GM21737 (cell line): ENCODE measurements around the gene DCC.

Experiments used
- ATAC-seq: cut with Tn5 transposase; IDR thresholded peaks from one replicate; pipeline ENCODE4 v1.9.1; 2021; ENCODE audit warnings: mild to moderate bottlenecking, moderate library complexity; ENCODE audit not compliant: unreplicated experiment

Gene DCC

DNA sequence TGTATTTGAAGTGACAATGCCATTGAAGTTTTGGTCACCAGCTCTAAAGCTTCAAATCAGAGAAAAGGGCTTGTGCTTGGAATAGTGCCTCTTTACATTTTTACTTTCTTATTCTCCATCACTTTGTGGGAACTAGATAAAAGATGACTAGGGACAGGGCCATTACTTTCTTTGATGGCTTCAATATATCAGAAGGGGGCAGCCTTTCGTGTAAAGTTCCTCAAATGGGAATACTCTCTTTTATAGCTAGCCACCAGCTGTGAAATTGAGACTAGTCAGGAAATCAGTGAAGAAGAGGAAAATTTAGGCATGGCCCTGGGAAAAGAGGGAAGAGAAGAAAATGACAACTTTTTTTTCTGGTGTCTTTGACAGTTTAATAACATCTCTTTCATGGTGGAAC lies 242.5 kb downstream of the DCC start:
- ATAC-seq, result no peak

DNA sequence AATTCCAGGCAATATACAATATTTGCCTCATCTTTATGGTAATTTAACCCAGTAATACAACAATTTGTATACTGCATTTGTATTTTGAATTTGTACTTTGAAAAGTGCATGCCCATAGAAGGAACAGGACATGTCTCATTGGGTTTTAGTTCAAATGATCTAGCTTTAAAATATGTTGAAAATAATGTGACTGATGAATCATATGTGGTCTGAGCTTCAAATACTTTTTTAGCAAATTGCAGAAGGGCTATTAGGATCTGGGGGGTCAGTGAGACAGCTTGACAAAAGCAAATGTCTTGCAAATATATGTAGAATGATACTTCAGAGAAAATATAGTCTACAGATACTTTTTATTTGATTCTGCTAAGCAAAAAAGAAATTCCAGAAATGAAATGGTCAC lies 248.9 kb downstream of the DCC start:
- ATAC-seq, result no peak

DNA sequence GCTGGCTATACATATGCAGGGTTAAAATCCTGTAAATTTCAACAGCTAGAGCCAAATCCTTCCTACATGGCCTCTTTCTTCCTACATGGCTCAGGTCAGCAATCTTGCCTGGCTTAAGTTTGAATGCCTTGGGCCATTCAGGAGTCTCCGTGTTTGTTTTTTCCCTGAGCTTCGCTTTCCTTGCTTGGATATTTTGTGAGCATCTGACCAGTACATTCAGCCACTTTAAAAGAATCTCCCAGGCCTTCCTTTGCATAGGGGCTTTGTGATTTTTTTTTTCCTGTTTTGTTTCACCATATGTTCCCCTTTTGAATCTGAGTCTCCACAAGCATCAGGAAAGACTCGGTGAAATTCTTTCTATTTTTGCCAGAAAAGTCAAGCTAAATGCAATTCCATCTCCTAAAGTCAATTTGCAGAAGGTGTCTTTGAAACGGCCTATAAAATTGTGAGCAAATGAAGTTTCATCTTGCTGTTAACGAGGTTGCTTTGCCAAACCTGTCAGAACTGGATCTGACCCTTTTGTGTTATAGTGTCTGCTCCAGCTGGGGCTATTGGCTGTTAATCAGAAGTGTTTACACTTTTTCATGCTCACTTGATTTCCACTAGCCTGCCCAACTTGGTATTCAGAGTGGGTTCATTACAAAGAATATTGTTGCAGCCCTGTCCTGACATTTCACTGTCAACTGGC lies 256.9 kb downstream of the DCC start:
- ATAC-seq, result no peak

DNA sequence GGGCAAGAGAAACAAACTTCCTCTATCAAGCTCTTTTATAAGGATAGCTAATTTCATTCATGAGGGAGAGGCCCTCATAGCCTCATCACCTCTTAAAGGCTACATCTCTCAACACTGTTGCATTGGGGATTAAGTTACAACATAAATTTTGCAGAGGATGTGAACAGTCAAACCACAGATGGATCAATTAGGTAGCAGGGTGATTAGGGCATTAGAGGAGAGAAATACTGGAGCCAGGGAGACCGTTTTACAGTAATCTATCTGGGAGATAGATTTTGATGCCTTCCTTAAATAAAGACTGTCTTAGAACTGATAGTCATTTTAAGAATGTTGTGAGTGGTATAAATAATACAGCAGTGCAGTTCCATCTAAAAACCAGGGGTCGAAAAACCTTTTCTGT lies 258.9 kb downstream of the DCC start:
- ATAC-seq, result no peak

DNA sequence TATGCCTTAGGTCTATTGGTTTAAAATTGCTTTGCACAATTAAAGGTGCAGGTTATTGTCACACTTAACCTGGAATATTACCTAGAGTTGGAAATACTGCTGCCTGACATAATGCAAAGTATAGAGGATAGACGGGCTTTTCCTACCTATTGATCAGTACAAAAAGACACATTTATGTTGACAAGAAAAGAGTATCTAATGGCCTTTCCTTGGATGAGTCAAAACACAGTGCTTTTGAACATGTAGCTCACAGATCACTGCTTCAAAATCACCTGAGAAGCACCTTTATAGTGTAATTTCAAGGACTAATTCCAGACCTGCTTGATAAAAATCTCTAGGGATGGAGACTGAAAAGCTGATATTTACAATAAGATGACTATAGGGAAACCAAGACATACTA lies 262.8 kb downstream of the DCC start:
- ATAC-seq, result no peak

DNA sequence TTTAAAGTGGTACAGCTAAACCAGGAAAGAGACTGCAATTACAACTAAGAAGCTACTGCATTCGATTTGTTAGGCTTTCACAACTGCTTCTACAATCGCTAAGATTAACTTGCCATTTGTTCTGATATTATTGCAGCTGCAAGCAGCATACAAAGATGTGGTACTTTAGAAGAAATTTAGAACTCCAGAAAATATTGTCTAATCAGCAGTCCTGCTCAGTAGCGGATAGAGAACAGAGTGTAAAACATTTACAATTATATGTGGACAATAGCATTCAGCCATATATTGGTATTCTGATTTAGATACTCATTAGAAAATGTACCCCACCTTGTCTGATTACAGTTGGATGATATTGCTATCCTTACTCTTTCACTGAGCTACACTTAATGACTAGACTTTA lies 265.3 kb downstream of the DCC start:
- ATAC-seq, result no peak

DNA sequence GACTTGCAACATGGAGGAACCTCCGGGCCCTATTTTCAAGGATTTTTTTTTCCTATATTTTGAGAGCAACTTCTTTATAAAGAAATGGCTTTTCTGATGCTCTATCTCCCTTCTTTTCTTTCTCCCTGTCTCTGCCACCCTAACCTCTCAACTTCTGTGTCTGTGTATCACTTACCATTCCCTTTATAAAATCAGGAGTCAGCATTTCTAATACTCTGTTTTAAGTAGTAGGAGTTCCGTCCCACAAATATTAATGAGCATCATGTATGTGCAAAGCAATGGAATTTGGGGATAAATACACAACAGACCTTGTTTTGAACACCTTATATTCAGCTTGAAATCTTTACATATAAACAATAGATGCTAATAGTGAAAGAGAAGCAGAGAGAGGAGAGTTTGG lies 268.0 kb downstream of the DCC start:
- ATAC-seq, result no peak

DNA sequence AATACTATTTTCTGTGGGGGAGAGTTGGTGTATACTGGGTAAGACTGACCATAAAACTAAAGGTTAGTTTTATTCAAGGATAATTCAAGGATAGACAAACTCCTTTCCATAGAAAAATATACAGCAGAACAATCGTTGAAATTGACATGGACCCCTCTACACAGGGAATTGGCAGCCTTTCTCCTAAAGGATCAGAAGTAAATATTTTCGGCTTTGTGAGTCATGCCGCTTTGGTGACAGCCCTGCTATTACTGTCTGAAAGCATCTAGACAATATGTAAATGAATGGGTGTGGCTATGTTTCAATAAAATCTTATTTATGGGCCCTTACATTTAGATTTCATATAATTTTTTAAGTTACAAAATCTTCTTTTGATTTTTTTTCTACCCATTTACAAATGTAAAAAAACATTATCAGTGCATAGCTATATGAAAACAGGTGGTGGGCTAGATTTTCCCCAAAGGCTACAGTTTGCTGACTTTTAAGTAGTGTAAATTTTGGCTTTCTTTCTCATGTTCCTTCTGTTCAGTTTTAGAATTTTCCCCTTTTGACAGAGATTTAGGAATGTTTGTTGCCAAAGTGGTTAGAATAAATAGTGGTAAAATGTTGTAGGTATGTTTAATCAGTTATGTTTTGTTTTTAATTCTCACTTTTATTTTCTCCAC lies 270.6 kb downstream of the DCC start:
- ATAC-seq, result no peak

DNA sequence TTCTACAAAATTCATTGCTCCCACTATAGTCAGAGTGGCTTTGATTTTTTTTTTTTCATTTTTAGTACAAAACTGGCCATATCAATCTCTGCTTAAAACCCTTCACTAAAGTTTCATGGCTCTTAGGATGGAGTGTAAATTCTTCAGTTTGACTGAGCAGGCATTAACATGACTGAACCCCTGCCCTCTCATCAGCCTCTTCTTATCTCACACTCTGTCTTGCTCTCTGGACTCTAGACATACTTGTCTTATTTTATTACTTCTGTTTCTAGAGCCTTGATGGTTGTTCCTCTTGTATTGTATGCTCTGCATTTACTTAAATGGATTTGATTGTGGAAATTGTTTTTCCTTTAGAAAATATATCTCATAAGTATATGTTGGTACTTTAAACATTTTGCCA lies 272.4 kb downstream of the DCC start:
- ATAC-seq, result no peak

DNA sequence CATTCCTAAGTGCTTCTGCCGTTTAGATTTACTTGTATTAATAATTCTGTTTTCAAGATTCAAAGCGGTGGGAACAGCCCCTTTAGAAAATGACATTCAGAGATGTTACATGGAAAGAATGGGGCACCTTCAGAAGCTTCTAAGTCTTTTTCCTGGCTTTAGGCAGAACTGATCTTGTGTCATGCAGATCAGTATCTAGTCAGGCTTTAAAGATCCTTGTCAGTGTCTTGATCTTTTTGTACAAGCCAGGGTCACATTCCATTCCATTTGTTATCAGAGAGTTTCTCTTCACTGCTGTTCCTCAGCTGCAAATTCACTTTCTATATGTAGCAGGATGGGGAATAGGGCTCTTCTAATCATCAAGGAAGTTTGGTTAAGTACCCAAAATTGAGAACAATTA lies 275.3 kb downstream of the DCC start:
- ATAC-seq, result no peak

DNA sequence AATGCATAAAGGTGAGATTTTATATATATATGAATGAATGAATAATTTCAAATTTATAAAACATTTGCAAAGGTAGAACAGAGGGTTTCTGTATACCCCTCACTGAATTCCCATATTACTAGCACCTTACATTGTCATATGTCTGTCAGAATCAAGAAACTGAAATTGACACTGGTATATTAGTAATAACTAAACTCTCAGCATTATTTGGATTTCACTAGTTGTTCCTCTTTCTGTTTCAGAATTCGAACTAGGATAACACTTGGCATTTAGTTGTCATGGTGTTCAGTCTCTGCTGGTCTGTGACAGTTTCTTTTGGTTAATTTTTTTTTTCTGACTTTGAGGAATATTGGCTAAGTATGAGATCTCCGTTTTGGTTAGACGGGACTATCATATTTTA lies 275.9 kb downstream of the DCC start:
- no peak for ATAC-seq

DNA sequence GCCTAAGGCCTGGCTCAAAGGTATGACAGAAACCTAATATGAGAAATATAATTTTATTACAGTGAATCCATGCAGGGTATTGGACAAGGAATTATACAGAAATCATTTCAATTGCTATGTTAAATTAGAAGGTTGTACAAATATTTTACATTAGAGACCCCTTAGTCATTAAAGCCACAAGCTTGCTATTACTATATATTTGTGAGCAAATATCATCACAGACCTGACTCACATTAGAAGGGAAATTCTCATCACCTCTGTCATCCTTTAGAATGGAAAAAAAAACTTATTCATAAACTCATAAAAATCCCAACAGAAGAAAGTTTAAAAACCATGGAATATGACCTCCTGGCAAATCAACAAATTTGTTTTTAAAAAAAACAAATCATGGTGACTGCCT lies 277.9 kb downstream of the DCC start:
- no peak for ATAC-seq

DNA sequence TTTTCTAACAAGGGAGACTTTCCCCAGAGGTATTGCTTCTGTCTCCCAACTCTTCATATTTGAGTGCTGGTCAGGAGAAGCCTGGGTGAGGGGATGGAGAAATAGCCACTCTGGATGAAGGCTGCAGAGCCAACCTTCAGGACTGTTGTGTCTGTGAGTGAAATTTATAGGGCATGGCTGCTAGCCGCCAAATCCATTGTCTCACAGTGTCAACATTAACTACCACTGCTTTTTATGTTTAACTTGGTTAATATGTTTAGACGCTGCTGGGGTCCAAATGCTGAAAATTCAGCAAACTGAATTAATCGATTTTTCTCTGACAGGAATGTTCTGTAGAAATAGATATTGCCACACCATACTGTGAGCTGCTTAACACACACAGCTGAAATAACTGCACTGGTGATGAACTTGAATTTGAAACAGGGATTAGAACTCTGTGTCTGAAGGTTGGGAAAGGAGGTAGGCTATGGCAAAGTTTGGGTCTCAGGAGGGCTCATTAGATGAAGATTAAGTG lies 281.0 kb downstream of the DCC start:
- no peak for ATAC-seq

DNA sequence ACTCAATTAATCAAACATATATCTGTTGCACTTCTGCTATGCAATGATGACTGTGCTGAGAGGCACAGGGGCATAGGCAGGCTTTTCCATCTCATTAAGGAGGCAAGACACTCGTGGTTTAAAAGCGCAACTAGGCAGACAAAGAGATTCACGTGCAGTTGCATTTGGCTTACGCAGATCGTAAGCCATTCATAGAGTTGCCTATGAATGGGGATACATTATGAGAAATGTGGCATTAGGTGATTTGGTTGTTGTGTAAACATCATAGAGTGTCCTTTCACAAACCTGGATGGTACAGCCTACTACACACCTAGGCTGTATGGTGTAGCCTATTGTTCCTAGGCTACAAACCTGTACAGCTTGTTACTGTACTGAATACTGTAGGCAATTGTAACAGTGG lies 284.7 kb downstream of the DCC start:
- ATAC-seq, result no peak

DNA sequence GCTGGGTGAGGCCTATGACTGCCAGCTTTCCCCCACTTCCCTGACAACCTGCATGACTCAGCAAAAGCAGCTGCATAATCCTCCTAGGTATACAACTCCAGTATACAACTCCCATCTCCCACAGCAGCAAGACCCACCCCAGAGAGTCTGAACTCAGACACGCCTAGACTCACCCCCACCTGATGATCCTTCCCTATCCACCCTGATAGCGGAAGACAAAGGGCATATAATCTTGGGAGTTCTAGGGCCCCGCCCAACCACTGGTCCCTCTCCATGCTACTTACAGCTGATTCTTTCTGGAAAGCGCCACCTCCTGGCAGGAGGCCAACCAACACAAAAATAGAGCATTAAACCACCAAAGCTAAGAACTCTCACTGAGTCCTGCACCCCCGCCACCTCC lies 296.5 kb downstream of the DCC start:
- ATAC-seq, result no peak

DNA sequence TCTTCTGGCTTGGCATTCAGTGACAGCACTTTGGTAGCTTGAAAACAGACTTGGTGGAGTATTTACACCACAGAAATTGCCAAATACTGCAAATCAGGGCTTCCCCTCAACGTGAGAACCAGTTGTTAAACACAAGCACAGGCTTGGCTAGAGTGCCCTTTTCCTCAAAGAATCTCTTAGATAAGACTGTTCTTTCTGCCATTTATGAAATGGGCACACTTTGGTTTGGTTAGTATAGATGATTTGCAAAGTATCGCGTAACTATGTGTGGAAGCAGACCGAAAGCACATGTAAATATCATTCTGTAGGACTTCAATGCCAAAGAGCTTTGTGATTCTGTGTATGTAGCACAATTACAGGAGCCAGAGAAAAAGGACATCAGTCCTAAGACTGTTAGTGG lies 308.2 kb downstream of the DCC start:
- ATAC-seq, result no peak

DNA sequence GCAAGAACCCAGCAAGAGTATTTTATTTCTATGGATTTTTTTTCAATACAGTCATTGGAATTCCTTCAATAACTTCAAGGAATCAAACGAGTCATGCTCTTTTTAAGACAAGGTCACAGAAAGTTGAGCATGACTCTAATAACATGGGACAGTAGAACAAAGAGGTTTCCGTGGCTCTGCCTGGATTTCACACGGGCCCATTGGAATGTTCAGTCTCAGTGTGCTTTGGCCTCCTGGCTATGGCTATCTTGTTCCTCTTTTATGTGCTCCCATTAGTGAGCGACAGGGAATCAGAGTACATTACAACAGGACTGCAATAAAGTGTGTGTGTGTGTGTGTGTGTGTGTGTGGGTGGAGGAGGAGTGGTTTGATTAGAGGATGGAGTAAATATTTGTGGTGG lies 312.4 kb downstream of the DCC start:
- no peak for ATAC-seq

DNA sequence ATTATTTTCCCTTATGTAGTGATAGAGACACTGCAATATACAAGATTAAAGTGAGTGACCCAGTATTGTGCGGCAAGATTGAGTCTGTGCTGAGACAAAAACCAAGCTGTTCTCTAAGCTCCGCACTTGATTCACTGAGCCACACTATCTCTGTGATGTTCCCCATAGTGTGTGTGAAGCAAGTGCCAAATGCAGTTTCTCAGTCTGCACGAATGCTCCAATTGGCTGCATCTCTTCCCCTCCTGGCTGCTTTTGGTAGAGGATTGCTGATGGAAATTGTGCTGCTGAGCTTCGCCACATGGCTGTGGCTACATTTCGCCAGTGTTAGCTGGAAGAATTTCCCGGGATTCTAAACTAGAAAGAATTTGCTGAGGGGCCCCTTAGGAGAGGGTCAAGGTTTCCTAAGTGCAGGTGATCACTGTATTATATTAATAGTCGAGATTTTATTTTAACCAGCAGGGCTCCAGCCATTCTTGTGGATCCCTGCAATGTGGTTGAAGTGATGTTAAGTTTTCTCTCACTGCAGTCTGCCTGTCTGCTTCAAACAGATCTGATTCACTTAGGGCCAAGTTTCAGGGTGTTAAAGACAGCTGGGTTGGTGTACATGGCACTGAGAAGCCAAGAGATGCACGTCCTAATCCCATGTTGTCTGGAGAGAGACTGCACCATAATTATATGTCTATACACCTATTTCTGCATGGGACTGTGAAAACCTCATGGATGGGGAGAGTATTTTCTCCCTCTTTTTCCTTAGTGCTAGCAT lies 317.2 kb downstream of the DCC start:
- ATAC-seq, result no peak

DNA sequence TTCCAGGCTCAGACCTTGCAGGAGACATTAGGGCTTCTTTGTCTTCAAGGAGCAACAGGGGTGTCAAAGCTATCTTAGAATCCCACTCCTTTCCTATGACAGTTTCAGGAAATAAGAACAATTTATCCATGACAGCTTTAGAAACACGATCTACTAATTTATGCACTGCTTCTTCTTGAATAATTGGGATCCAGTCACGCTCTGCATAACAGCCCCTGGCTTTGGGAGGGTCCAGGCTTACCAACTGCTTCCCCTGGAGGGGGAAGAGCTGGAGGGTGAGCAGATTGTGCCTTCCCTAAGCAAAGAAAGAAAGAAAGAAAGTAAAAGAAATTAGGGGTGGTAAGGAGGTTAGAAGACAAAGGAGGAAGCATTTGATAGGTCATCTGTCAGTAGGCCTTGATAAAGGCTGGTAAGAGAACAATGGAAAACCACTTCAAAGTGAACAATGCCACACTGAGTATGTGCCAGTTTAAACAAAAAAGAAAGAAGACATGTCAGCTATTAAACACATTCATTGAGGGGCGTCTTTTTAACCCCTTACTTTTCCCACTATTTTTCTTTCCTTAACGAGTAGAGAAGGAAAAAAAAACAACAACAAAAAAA lies 327.6 kb downstream of the DCC start:
- no peak for ATAC-seq

DNA sequence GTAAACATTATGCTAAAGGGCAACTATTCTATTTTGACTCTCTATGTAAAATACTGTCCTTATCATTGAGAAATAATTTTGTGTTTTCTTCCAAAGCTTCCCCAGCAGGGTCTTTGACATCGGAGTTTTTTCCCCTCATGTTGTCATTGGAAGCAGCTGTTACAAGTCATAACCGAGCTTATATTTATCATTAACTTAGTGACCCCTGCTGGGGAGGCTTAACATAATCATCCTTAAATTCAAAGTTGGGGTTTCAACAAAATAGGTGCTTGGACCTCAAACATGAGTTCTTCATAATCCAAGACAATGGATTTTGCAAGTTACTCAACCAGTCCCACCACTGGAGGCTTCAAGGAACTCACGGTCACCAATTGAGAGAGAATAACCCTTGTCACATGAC lies 330.9 kb downstream of the DCC start:
- no peak for ATAC-seq

DNA sequence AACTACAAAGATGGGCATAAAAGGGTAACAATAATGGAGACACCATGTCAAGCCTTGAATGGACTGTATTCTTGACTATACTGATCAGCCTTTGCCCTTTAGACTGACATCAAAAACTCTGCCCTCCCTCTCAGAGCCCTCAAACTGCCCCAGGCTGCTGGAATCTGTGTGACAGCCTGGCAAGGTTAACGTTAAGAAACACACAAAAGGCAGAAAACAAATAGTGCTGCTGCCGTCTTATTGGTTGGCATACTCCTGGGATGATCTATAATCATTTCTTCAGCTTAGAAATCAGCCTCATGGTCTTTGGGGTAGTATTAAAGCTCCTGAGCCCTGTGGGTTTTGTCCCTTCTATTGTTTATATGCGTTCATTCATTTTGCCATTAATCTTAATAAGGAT lies 338.0 kb downstream of the DCC start:
- ATAC-seq, result no peak

DNA sequence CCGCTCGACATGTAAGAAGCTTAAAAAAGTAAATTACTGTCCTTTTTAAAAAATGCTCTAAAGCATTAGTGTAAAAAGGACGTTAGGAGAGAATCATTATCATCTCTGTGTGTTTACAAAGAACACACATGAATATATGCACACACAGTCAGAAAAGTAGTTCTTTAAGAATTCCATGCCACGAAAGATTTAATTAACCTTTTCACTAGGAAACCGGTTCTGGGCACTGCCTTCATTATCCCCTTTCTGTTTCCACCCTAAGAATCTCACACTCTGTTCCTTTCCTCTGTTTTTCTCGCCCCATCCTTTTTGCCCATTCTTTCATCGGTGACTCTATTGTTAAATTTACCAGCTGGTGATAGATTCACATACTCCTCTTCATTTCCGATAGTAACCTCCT lies 338.6 kb downstream of the DCC start:
- ATAC-seq, result no peak
